ENCODE data around the gene CWC27.

Gene CWC27

GRCh38 chr5:64768358-64769312 is at the start of gene CWC27, which contains the start of gene SREK1IP1:
Gene CWC27, plus strand, starts transcription at chr5:64768930. Its CDS starts 217 bp downstream, at chr5:64769147.
Gene SREK1IP1, minus strand, starts transcription at chr5:64768691. Its CDS starts 174 bp downstream, at chr5:64768517.
- DNase-seq: peak; percentile 29 to 88 (median 75)

GRCh38 chr5:64722588-64722987 is 46.1 kb upstream of the CWC27 start:
- DNase-seq: no peak

- no peak for DNase-seq
These were observed 41.6 kb upstream of the CWC27 start for GRCh38 chr5:64727150-64727549.

GRCh38 chr5:64742411-64742810 is 26.3 kb upstream of the CWC27 start:
- no peak for DNase-seq

GRCh38 chr5:64742821-64743220 is 25.9 kb upstream of the CWC27 start:
- no peak for DNase-seq

GRCh38 chr5:64744914-64745313 is 23.8 kb upstream of the CWC27 start:
- DNase-seq: no peak

- no peak for DNase-seq
These were observed 22.3 kb upstream of the CWC27 start for GRCh38 chr5:64746446-64746845.

- DNase-seq: no peak
These were observed 19.3 kb upstream of the CWC27 start for GRCh38 chr5:64749385-64749784.

- no peak for DNase-seq
These were observed 14.7 kb upstream of the CWC27 start for GRCh38 chr5:64754066-64754465.

GRCh38 chr5:64758901-64759300 is 9.8 kb upstream of the CWC27 start:
- DNase-seq: no peak

GRCh38 chr5:64759960-64760660 is 8.6 kb upstream of the CWC27 start:
- peak in 1 of 56 donors; percentile 7 for DNase-seq

- no peak for DNase-seq
These were observed 4.7 kb upstream of the CWC27 start for GRCh38 chr5:64763948-64764503.

GRCh38 chr5:64765804-64766504 is 2.8 kb upstream of the CWC27 start:
- no peak for DNase-seq

GRCh38 chr5:64766941-64767340 is 1.8 kb upstream of the CWC27 start:
- DNase-seq: no peak

- peak in 15 of 56 donors; percentile 2 to 61 (median 18) for DNase-seq
These were observed 772 bp upstream of the CWC27 start for GRCh38 chr5:64767959-64768357.

- no peak for DNase-seq
These were observed 1.1 kb downstream of the CWC27 start for GRCh38 chr5:64769855-64770254.

- no peak for DNase-seq
These were observed 3.0 kb downstream of the CWC27 start for GRCh38 chr5:64771736-64772135.

- DNase-seq: no peak
These were observed 4.8 kb downstream of the CWC27 start for GRCh38 chr5:64773533-64773932.

- DNase-seq: no peak
These were observed 6.6 kb downstream of the CWC27 start for GRCh38 chr5:64775291-64775690.

- DNase-seq: peak in 38 of 56 donors; percentile 0 to 86 (median 27)
These were observed 15.8 kb downstream of the CWC27 start for GRCh38 chr5:64784451-64785025.

GRCh38 chr5:64786372-64786771 is 17.6 kb downstream of the CWC27 start:
- DNase-seq: no peak
